ENCODE data around the gene TPRN.

Gene TPRN

GRCh38 chr9:137224830-137225694 lies 24.5 kb upstream of the TPRN start, which contains the start of gene CYSRT1:
CYSRT1 (plus strand) TSS chr9:137225174; CDS start chr9:137225622, 448 bp downstream.
- no peak for DNase-seq

DNA sequence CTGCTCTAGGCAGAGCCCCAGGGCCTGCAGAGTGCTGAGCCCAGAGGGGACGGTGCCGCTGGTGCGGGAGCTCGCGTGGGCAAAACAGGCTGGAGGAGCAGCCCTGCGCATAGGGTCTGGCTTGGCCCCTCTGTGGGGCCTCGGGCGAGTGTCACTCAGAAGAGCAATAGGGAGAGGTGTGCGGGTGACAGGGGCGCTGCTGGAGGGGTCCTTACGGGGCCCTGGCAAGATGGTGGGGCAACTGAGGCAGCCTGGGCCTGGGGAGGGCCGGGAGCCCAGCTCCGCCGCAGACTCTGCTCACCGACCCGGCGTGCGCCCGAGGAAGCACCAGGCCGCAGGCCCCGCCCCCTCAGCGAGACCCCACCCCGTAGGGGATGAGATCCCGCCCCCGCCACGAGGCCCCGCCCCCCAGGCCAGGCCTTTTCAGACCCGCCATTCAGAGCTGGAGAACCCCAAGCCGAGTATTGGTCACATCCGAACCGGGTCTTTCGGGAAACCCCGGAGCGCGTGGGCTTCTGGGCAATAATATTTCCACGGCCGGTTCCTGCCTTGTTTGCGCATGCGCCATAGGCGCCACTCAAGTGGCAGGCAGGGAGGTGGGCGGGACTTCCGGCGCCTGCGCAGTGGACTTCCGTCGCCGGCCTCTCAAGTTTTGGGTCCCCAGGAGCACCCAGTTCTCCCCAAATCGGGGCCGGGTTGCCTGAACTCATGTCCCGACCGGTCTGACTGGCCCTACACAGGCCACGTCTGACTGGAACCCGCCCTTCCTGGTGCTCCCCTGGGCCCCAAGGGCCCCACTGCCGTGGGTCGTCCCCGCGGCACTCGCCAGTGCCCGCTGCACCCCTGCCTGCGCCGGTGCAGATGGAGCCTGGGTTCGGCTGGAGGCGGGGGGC lies 22.8 kb upstream of the TPRN start:
- DNase-seq = peak; percentile 96

GRCh38 chr9:137222190-137223077 lies 21.9 kb upstream of the TPRN start, which contains the start of gene RNF208:
RNF208 (minus strand) TSS chr9:137222240; CDS start chr9:137221212, 1,028 bp downstream.
- DNase-seq = no peak

DNA sequence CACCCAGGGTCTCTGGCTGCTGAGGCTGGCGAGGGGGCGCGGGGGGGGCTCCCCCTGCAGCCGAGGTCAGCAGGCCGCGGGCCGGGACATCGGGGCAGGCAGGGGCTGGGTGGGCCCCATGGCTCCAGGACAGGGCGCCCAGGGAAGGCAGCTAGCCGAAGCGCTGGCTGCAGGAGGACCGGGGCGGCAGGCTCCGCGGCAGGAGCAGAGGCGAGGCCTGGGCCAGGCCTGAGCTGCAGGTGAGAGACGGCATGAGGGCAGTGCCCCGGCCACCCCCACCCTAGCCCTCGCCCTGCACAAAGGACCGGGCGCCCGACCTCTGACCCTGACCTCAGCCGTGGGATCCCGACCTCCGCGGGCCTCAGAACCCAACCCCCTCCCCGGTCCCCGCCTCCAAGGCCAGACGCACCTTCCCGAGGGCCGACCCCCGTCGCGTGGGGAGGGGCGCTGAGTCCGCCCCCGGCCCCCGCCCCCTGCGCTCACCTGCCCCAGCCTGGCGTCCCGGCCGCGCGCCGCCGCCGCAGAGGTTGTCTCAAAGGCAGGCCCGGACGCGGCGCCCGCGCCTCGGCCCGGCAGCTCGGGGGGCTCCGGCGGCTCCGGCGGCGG lies 21.1 kb upstream of the TPRN start:
- DNase-seq = no peak

DNA sequence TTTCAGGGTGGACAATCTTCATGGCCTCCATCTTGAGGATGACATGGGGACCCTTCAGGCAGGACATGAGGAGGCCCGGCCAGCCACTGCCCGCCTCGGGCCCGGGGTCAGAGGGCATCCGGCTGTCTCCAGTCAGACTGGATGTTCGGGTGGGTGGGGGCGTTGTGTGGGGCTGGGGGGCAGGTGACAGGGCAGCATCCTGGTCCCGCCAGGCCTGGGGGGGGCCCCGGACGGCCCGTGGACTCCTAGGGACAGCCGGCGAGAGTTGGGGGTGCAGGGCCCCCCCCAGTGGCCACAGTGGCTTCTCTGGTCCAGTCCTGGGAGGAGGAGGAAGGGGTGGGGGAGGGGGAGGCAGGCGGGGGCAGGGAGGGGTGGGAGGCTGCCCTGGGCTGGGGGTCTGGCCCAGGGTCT lies 20.6 kb upstream of the TPRN start:
- no peak for DNase-seq

GRCh38 chr9:137220317-137221094 lies 20.0 kb upstream of the TPRN start:
- no peak for DNase-seq

GRCh38 chr9:137219757-137220316 lies 19.3 kb upstream of the TPRN start:
- DNase-seq = no peak

GRCh38 chr9:137218754-137219271 lies 18.3 kb upstream of the TPRN start:
- no peak for DNase-seq

GRCh38 chr9:137218212-137218753 lies 17.7 kb upstream of the TPRN start:
- DNase-seq = no peak

GRCh38 chr9:137217276-137218211 lies 17.0 kb upstream of the TPRN start:
- no peak for DNase-seq

- no peak for DNase-seq
These were observed 15.8 kb upstream of the TPRN start for GRCh38 chr9:137216188-137216965.

DNA sequence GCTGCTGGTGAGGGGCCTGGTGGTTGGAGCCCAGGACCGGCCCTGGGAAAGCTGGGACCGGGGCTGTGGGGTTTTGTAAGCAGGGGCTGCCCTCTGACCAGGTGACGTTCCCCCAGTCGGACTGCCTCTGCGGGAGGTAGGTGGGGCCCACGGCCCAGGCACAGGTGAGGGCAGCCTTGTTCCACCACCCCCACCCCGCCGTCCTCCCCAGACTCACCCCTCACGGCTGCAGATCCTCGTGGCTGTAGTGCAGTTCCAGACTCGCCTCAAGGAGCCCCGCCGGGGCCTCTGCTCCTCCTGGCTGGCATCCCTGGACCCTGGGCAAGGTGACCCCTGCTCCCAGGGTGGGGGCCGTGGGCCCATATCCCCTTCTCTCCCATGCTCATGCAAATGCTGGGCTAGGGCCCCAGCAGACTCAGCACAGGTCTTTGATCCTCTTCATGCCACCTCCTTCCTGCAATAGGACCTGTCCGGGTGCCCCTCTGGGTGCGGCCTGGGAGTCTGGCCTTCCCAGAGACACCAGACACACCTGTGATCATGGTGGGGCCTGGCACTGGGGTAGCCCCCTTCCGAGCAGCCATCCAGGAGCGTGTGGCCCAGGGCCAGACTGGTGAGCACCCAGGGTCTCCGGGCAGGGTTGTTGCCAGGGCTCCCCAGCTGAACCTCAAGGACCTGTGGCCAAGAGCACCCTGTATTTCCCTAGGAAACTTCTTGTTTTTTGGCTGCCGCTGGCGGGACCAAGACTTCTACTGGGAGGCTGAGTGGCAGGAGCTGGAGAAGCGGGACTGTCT lies 14.8 kb upstream of the TPRN start:
- DNase-seq = no peak

DNA sequence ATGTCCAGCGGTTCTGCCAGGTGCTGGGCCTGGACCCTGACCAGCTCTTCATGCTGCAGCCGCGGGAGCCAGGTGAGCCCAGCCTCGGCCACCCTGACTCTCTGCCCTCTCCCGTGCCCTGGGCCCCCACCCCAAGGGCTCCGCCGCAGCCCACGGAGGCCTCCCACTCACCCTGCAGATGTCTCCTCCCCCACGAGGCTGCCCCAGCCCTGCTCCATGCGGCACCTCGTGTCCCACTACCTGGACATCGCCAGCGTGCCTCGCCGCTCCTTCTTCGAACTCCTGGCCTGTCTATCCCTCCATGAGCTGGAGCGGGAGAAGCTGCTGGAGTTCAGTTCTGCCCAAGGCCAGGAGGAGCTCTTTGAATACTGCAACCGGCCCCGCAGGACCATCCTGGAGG lies 14.1 kb upstream of the TPRN start:
- no peak for DNase-seq

GRCh38 chr9:137213160-137214060 lies 12.9 kb upstream of the TPRN start:
- DNase-seq = no peak

DNA sequence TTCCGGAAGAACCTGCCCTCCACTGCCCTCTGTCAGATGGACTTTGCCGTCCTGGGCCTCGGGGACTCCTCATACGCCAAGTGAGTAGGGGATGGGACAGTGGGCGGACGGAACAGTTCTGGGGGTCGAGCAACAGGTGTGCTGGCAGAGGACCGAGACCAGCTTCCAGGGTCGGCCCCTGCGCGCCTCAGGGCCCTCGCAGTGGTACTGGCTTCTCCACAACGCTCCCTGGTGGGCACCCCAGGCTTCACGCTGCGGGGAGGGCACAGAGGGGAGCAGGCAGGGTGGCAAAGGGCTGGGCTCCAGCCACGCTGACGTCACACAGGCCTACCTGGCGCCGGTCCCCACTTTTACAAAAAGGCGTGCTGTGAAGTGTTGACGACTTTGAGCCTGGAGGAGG lies 12.0 kb upstream of the TPRN start:
- no peak for DNase-seq

DNA sequence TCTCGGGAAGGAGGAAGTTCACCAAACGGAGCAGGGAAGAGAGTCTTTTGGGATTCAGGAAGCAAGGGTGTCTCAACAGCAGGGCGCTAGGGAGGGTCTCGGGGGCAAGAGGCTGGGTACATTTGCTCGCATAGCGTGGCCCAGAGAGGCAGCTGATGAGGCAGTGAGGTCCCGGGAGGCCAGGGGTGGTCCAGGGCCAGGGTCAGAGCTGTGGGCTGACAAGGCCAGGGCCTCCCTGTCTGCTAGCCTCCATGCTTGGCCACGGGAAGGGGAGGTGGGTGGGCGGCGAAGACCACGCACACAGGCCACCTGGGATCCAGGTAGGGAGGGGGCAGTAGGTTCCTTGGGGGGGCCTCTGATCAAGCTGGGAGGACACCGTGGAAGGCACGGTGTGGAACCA lies 11.0 kb upstream of the TPRN start:
- DNase-seq = no peak

Measured in activated CD8-positive, alpha-beta memory T cell treated with anti-CD3 and anti-CD28 coated beads, Interleukin-2, amount 50 U/mL, for 4 hours (primary cell).